HCT116 (cell line): Measurements from ENCODE around the gene ROR2. TPM values are rescaled to one million over a fixed set of nuclear protein-coding genes. Genes with fewer than 3 reads are reported as not detected.

Source experiments
- ATAC-seq: fragments of 200-7000 bp; cut with Tn5 transposase; 2 replicates; pipeline ENCODE4 v1.9.1; 2020; ENCODE audit warnings: mild to moderate bottlenecking, moderate library complexity
- BruUV-seq: library from RNA; stranded (reverse); fragments of 400-500 nt; replicated peaks from 2 replicates; lab custom pipeline; 2021; lab: Mats Ljungman, UMichigan
- CTCF ChIA-PET: fragments of 300-600 bp; sonication (Branson Sonifier 250); formaldehyde crosslinking; loops from one replicate; lab custom pipeline; 2021; ENCODE audit warnings: antibody characterized with exemption; lab: Charles Lee
- POLR2A ChIA-PET: fragments of 300-600, 350-600 bp; sonication (Branson Sonifier 250); formaldehyde crosslinking; loops from one replicate; lab custom pipeline; 2021; ENCODE audit warnings: antibody characterized with exemption; lab: Charles Lee
- RAD21 ChIA-PET, 2 experiments: fragments of 300-600 bp; sonication (Branson Sonifier 250); formaldehyde crosslinking; loops; one replicate each; lab custom pipeline; 2023; ENCODE audit warnings: low total read pairs in 2 of 2; ENCODE audit not compliant: uncharacterized antibody in 2 of 2, unreplicated experiment in 2 of 2, low non-redundant PET in 1 of 2; lab: Charles Lee
- DNase-seq: peaks from one replicate; pipeline ENCODE4 v3.0.0-alpha.2; 2010; ENCODE audit warnings: low read depth, low spot score
- H2AFZ ChIP-seq: fragments of 200-600 bp; shearing (Covaris generic), sonication (generic); 2 replicates; pipeline ENCODE4 v1.6.1; 2017; ENCODE audit warnings: low read depth, mixed run types, mixed read lengths, antibody characterized with exemption, low read length; ENCODE audit not compliant: poor library complexity, severe bottlenecking
- H3K27ac ChIP-seq: 2 replicates; pipeline ENCODE4 v1.5.1; 2012; ENCODE audit warnings: low read depth, low read length
- H3K27me3 ChIP-seq: fragments of 200-600 bp; sonication (generic); 2 replicates; pipeline ENCODE4 v1.6.1; 2016; ENCODE audit warnings: mixed run types, low read length, mixed read lengths; ENCODE audit not compliant: insufficient read depth
- H3K36me3 ChIP-seq, 2 experiments: fragments of 200-500 bp in 1 of 2; fragments of 200-600 bp in 1 of 2; sonication (Bioruptor generic) in 1 of 2; sonication (generic) in 1 of 2; 2 replicates each; pipeline versions ENCODE4 v1.5.1 to v1.6.1; 2014 to 2016; ENCODE audit warnings: low read length in 2 of 2, inconsistent platforms in 1 of 2, mixed read lengths in 1 of 2, mixed run types in 1 of 2; ENCODE audit not compliant: insufficient read depth in 2 of 2, control insufficient read depth in 1 of 2
- H3K4me1 ChIP-seq, 2 experiments: fragments of 200-600 bp in 1 of 2; sonication (generic) in 1 of 2; 2 replicates each; pipeline versions ENCODE4 v1.5.1 to v1.6.1; 2012 to 2017; ENCODE audit warnings: low read length in 2 of 2, inconsistent platforms in 1 of 2, mild to moderate bottlenecking in 1 of 2, mixed read lengths in 1 of 2, mixed run types in 1 of 2, moderate library complexity in 1 of 2; ENCODE audit not compliant: insufficient read depth in 2 of 2, control insufficient read depth in 1 of 2
- H3K4me2 ChIP-seq: fragments of 200-600 bp; sonication (generic); 2 replicates; pipeline ENCODE4 v1.6.1; 2017; ENCODE audit warnings: mixed run types, low read length, mixed read lengths
- H3K4me3 ChIP-seq, 2 experiments: fragments of 200-600 bp in 1 of 2; sonication (generic) in 1 of 2; replicated peaks in 1 of 2; 2 replicates each; pipeline ENCODE4 v1.5.1; 2011 to 2016; ENCODE audit warnings: low read length in 2 of 2, control low read depth in 1 of 2, low read depth in 1 of 2, mild to moderate bottlenecking in 1 of 2, mixed read lengths in 1 of 2, mixed run types in 1 of 2
- H3K79me2 ChIP-seq: fragments of 200-600 bp; sonication (generic); 2 replicates; pipeline ENCODE4 v1.6.1; 2017; ENCODE audit warnings: mild to moderate bottlenecking, mixed run types, low read length, moderate library complexity, mixed read lengths; ENCODE audit not compliant: insufficient read depth
- H3K9ac ChIP-seq: fragments of 200-600 bp; sonication (generic); 2 replicates; pipeline ENCODE4 v1.6.1; 2016; ENCODE audit warnings: low read length, mixed read lengths
- H3K9me2 ChIP-seq: fragments of 200-600 bp; sonication (generic), shearing (Covaris generic); 2 replicates; pipeline ENCODE4 v1.6.1; 2017; ENCODE audit warnings: mixed run types, mild to moderate bottlenecking, moderate library complexity; ENCODE audit not compliant: insufficient read depth
- H3K9me3 ChIP-seq, 2 experiments: fragments of 200-500 bp in 1 of 2; fragments of 200-600 bp in 1 of 2; sonication (Bioruptor generic) in 1 of 2; sonication (generic) in 1 of 2; 2 replicates each; pipeline ENCODE4 v1.6.1; 2014 to 2017; ENCODE audit warnings: low read length in 2 of 2, mixed read lengths in 2 of 2, inconsistent platforms in 1 of 2, low read depth in 1 of 2, mild to moderate bottlenecking in 1 of 2, mixed run types in 1 of 2, moderate library complexity in 1 of 2; ENCODE audit not compliant: control insufficient read depth in 1 of 2, insufficient read depth in 1 of 2
- H4K20me1 ChIP-seq: fragments of 200-600 bp; sonication (generic), shearing (Covaris generic); 2 replicates; pipeline ENCODE4 v1.6.1; 2017; ENCODE audit warnings: mixed run types, mild to moderate bottlenecking, moderate library complexity; ENCODE audit not compliant: insufficient read depth
- CBX3 ChIP-seq: IDR thresholded peaks from 2 replicates; pipeline ENCODE4 v1.6.1; 2012; ENCODE audit warnings: low read depth
- CEBPB ChIP-seq: IDR thresholded peaks from 2 replicates; pipeline ENCODE4 v1.6.1; 2012; ENCODE audit warnings: low read depth
- EGR1 ChIP-seq: IDR thresholded peaks from 2 replicates; pipeline ENCODE4 v1.6.1; 2012; ENCODE audit warnings: low read depth
- ELF1 ChIP-seq: IDR thresholded peaks from 2 replicates; pipeline ENCODE4 v1.6.1; 2012; ENCODE audit warnings: low read depth, borderline replicate concordance
- EZH2 ChIP-seq: fragments of 200-600 bp; sonication (generic); IDR thresholded peaks from 2 replicates; pipeline ENCODE4 v1.6.1; 2017; ENCODE audit warnings: antibody characterized with exemption, mixed run types
- FOSL1 ChIP-seq: IDR thresholded peaks from 2 replicates; pipeline ENCODE4 v1.6.1; 2012; ENCODE audit warnings: low read depth
- POLR2A ChIP-seq: IDR thresholded peaks from 2 replicates; pipeline ENCODE4 v1.7.0; 2011; ENCODE audit warnings: borderline replicate concordance; ENCODE audit not compliant: insufficient read depth, insufficient read length; ENCODE audit errors: extremely low read depth
- POLR2AphosphoS5 ChIP-seq: IDR thresholded peaks from 2 replicates; pipeline ENCODE4 v1.6.1; 2011; ENCODE audit warnings: mild to moderate bottlenecking, low read depth, low read length, moderate library complexity
- RAD21 ChIP-seq: IDR thresholded peaks from 2 replicates; pipeline ENCODE4 v1.6.1; 2012; ENCODE audit warnings: low read depth, mild to moderate bottlenecking
- SIN3A ChIP-seq: IDR thresholded peaks from 2 replicates; pipeline ENCODE4 v1.6.1; 2012; ENCODE audit warnings: low read depth
- SP1 ChIP-seq: IDR thresholded peaks from 2 replicates; pipeline ENCODE4 v1.6.1; 2012; ENCODE audit warnings: low read depth
- TCF7L2 ChIP-seq: IDR thresholded peaks from 2 replicates; pipeline ENCODE4 v1.7.0; 2011; ENCODE audit warnings: borderline replicate concordance, inconsistent platforms; ENCODE audit not compliant: insufficient read depth, insufficient read length; ENCODE audit errors: extremely low read depth
- ZBTB33 ChIP-seq: IDR thresholded peaks from 2 replicates; pipeline ENCODE4 v1.6.1; 2011; ENCODE audit warnings: mild to moderate bottlenecking, low read length, moderate library complexity; ENCODE audit not compliant: insufficient replicate concordance; ENCODE audit errors: extremely low read depth
- ZFX ChIP-seq: fragments of 450-650 bp; IDR thresholded peaks from 2 replicates; pipeline ENCODE4 v1.6.1; 2017
- ZNF274 ChIP-seq: fragments of 200-500 bp; sonication (Bioruptor generic); IDR thresholded peaks from 2 replicates; pipeline ENCODE4 v1.6.1; 2014; ENCODE audit warnings: mild to moderate bottlenecking, low read depth, low read length, inconsistent platforms
- intact Hi-C: fragments of 100-400 bp; cut with micrococcal nuclease; formaldehyde crosslinking; loops from 2 replicates; pipeline ENCODE4 v1.10.0; 2022
- total RNA-seq: library from RNA; stranded (reverse); gene quantifications from one replicate; pipeline ENCODE4 v1.2.1, GENCODE V29; 2021; ENCODE audit not compliant: unreplicated experiment
- TF ChIP-seq, protein P1 (sequence below): IDR thresholded peaks from 2 replicates; pipeline ENCODE4 v1.6.1; 2012

Gene ROR2
- total RNA-seq, 1 experiment from 2014 or later: 15.7 TPM

- TF ChIP-seq, protein P1, sequence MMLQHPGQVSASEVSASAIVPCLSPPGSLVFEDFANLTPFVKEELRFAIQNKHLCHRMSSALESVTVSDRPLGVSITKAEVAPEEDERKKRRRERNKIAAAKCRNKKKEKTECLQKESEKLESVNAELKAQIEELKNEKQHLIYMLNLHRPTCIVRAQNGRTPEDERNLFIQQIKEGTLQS: no peak
- TF ChIP-seq, all 23 proteins: peak for 0
These were observed 45.1 kb upstream of the ROR2 start (continued) for GRCh38 chr9:91995000-91995655.

DNA sequence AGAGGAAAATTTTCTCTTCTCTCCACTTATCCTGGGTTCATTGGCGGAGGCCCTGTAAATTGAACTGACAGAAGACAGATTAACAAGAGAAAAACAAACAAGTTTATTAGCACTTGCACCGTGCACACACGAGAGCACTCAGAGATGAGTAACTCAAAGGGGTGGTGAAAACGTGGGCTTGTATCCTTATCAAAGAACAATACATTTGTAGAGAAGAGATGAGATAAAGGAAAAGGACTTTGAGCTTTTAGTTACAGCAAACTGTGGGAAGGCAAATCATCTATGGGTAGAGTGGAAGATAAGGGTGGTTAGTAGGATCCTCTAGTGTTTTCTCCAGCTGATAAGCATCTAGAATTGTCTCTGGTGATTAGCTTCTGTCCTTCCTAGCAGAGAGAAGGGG lies 44.4 kb upstream of the ROR2 start:
- POLR2A ChIA-PET: no interaction called here
- CTCF ChIA-PET: no interaction called here
- H3K9me2 ChIP-seq: no peaks in the 10 kb centered on the region
- H3K4me2 ChIP-seq: no peak overlapping the region
- no peaks in the 10 kb centered on the region for H3K4me1 ChIP-seq
- no peak overlapping the region for H3K4me3 ChIP-seq
- H3K27ac ChIP-seq: no peak overlapping the region
- no peak for ATAC-seq
- H3K9me3 ChIP-seq: no peaks in the 10 kb centered on the region
- peaks cover 3% of the 10 kb centered on the region; the same call in 1 of the 2 replicates for H3K27me3 ChIP-seq
- no peak for TF ChIP-seq SIN3A
- no peak for TF ChIP-seq ZFX
- TF ChIP-seq EZH2: no peak
- TF ChIP-seq RAD21: no peak
- no peak for TF ChIP-seq FOSL1
- no peak for TF ChIP-seq CEBPB
- TF ChIP-seq TCF7L2: no peak
- intact Hi-C loops: no loop called here
- RAD21 ChIA-PET: no interaction called here
- DNase-seq: no peak
- no peak overlapping the region for H2AFZ ChIP-seq
- H3K79me2 ChIP-seq: no peaks in the 10 kb centered on the region
- no peak overlapping the region for H3K9ac ChIP-seq
- no TSS peak for BruUV-seq
- H3K36me3 ChIP-seq: no peaks in the 10 kb centered on the region
- H4K20me1 ChIP-seq: no peaks in the 10 kb centered on the region

- ChIA-PET POLR2A (no interaction called here), RAD21 (no interaction called here), CTCF (no interaction called here)
- Histone ChIP-seq H4K20me1 (no peaks in the 10 kb centered on the region), H2AFZ (no peak overlapping the region), H3K4me3 (no peak overlapping the region), H3K36me3 (no peaks in the 10 kb centered on the region), H3K79me2 (no peaks in the 10 kb centered on the region), H3K9ac (no peak overlapping the region), H3K27me3 (peaks cover 3% of the 10 kb centered on the region; the same call in 1 of the 2 replicates), H3K4me1 (no peaks in the 10 kb centered on the region), H3K4me2 (no peak overlapping the region), H3K9me3 (no peaks in the 10 kb centered on the region), H3K9me2 (no peaks in the 10 kb centered on the region), H3K27ac (no peak overlapping the region)
- no peak for ATAC-seq
- intact Hi-C loops: no loop called here
- no TSS peak for BruUV-seq
- no peak for DNase-seq
- no peak for TF ChIP-seq FOSL1
- no peak for TF ChIP-seq EZH2
- no peak for TF ChIP-seq POLR2A
- no peak for TF ChIP-seq ZNF274
- TF ChIP-seq ELF1: no peak
- TF ChIP-seq, protein P1: no peak
- no peak for TF ChIP-seq POLR2AphosphoS5
- no peak for TF ChIP-seq ZBTB33
- no peak for TF ChIP-seq SP1
- no peak for TF ChIP-seq CBX3
- TF ChIP-seq RAD21: no peak
- TF ChIP-seq EGR1: no peak
These were observed 42.5 kb upstream of the ROR2 start for GRCh38 chr9:91992461-91993041.
